HEK293T (cell line): ENCODE measurements around the gene RBM17.

ENCODE experiments used
- CTCF ChIA-PET: fragments of 350-600 bp; formaldehyde crosslinking; extraction: SDS; loops from one replicate; lab custom pipeline; 2021; ENCODE audit warnings: antibody characterized with exemption, inconsistent platforms; lab: Yijun Ruan, JAX
- POLR2A ChIA-PET: fragments of 350-600 bp; formaldehyde crosslinking; extraction: SDS; loops from one replicate; lab custom pipeline; 2020; ENCODE audit warnings: antibody characterized with exemption, inconsistent platforms; lab: Yijun Ruan, JAX
- DNase-seq: peaks from one replicate; pipeline ENCODE4 v3.0.0; 2012; ENCODE audit warnings: mixed read lengths; ENCODE audit errors: extremely low spot score
- ARNT ChIP-seq: fragments of 450-650 bp; IDR thresholded peaks from 2 replicates; pipeline ENCODE4 v1.6.1; 2017; ENCODE audit warnings: mild to moderate bottlenecking
- BHLHE40 ChIP-seq: fragments of 450-650 bp; IDR thresholded peaks from 2 replicates; pipeline ENCODE4 v1.6.1; 2016; ENCODE audit warnings: mild to moderate bottlenecking, moderate library complexity, borderline replicate concordance
- CTBP1 ChIP-seq: fragments of 450-650 bp; IDR thresholded peaks from 2 replicates; pipeline ENCODE4 v1.6.1; 2016; ENCODE audit warnings: borderline replicate concordance
- ELF4 ChIP-seq: fragments of 450-650 bp; IDR thresholded peaks from 2 replicates; pipeline ENCODE4 v1.6.1; 2017; ENCODE audit warnings: antibody characterized with exemption
- FOXA1 ChIP-seq: fragments of 450-650 bp; IDR thresholded peaks from 2 replicates; pipeline ENCODE4 v1.6.1; 2016; ENCODE audit warnings: mild to moderate bottlenecking
- FOXK2 ChIP-seq: fragments of 450-650 bp; IDR thresholded peaks from 2 replicates; pipeline ENCODE4 v1.6.1; 2016; ENCODE audit warnings: mild to moderate bottlenecking
- FOXM1 ChIP-seq: fragments of 450-650 bp; IDR thresholded peaks from 2 replicates; pipeline ENCODE4 v1.6.1; 2017; ENCODE audit warnings: mild to moderate bottlenecking, borderline replicate concordance
- HDGF ChIP-seq: fragments of 450-650 bp; IDR thresholded peaks from 2 replicates; pipeline ENCODE4 v1.6.1; 2017; ENCODE audit warnings: antibody characterized with exemption, borderline replicate concordance
- L3MBTL2 ChIP-seq: fragments of 450-650 bp; conservative IDR thresholded peaks from 2 replicates; pipeline ENCODE4 v1.6.1; 2016; ENCODE audit warnings: mild to moderate bottlenecking
- LEF1 ChIP-seq: fragments of 450-650 bp; IDR thresholded peaks from 2 replicates; pipeline ENCODE4 v1.6.1; 2017; ENCODE audit warnings: mild to moderate bottlenecking, borderline replicate concordance
- NFRKB ChIP-seq: fragments of 450-650 bp; IDR thresholded peaks from 2 replicates; pipeline ENCODE4 v1.6.1; 2016; ENCODE audit warnings: mild to moderate bottlenecking, moderate library complexity
- SP1 ChIP-seq: fragments of 450-650 bp; IDR thresholded peaks from 2 replicates; pipeline ENCODE4 v1.6.1; 2017
- SUZ12 ChIP-seq: fragments of 450-650 bp; IDR thresholded peaks from 2 replicates; pipeline ENCODE4 v1.6.1; 2016; ENCODE audit warnings: mild to moderate bottlenecking
- TARDBP ChIP-seq: fragments of 450-650 bp; IDR thresholded peaks from 2 replicates; pipeline ENCODE4 v1.6.1; 2016
- ZNF384 ChIP-seq: fragments of 450-650 bp; IDR thresholded peaks from 2 replicates; pipeline ENCODE4 v1.6.1; 2016
- TF ChIP-seq, protein P1 (sequence below): fragments of 450-650 bp; IDR thresholded peaks from 2 replicates; pipeline ENCODE4 v1.6.1; 2016

The RBM17 gene

DNA sequence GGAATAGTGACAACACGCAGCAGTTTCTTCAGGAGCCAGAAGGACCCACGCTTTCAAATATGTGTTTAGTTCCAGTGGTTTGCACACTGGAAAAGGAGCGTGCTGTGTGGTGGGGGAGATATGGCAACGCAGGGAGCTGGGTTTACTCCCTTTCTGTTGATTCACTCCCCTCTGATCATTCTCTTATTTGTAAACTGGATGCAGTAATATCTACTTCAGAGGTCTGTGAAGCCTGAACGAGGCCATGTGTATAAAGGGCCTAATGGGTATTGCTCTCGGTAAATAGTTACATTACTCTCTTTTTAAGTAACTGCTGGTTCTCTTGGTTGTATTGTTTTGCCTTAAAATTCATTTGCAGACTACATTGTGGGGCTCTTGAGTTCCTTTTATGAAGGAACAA is 19.2 kb downstream of the RBM17 start:
- no peak for DNase-seq
- CTCF ChIA-PET, result interaction anchor here (0.7 to 2.1 kb wide), 2 partner anchors 12 to 294 kb away, joined by 5 to 8 read pairs; no protein-coding TSS in a partner anchor
- TF ChIP-seq SP1 (no peak), FOXM1 (no peak), LEF1 (no peak), NFRKB (no peak), L3MBTL2 (no peak), FOXA1 (no peak), ARNT (no peak), CTBP1 (no peak)
- TF ChIP-seq, protein P1, sequence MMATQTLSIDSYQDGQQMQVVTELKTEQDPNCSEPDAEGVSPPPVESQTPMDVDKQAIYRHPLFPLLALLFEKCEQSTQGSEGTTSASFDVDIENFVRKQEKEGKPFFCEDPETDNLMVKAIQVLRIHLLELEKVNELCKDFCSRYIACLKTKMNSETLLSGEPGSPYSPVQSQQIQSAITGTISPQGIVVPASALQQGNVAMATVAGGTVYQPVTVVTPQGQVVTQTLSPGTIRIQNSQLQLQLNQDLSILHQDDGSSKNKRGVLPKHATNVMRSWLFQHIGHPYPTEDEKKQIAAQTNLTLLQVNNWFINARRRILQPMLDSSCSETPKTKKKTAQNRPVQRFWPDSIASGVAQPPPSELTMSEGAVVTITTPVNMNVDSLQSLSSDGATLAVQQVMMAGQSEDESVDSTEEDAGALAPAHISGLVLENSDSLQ, result no peak
- POLR2A ChIA-PET, result no interaction called here

DNA sequence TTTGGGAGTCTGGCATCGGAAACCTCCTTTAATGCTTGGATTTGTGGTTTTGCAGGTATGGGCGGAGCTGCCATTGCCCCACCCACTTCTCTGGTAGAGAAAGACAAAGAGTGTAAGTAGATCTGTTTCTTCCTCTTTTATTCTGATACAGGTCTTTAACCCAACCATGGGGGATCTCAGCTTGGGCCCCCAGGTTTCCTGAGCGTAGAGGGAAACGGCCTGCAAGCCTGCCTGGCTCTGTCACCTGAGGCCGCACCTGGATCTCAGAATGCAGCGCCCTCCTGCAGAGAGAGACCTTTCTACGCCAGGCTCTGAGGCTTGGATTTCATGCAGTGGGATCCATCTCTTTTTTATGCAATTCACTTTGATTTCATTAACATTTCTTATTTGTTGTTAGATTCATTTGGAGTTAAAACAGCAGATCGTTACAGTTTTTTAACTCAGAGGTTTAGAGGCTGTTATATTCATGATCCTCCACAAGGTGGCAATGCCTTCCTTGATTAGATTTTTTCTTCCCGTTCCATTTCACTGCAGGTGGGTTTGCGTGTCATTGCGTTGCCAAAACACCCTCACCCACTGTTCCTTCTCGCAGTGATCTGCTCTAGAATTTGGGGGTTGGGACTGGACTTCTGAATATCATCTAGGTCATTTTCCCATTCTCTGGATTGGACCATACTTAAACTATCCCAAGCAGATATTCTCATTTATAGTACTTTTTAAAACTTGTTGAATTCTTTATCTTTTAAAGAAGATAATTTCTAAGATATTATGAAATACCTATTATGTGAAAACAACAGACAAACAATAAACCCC is 20.0 kb downstream of the RBM17 start:
- ChIA-PET CTCF (interaction anchor here (2.1 kb wide), 1 partner anchor 293 kb away, joined by 8 read pairs; no protein-coding TSS in a partner anchor), POLR2A (no interaction called here)
- peak; percentile 65 for DNase-seq
- no peak for TF ChIP-seq LEF1
- TF ChIP-seq SP1, result no peak
- TF ChIP-seq ZNF384, result peak; percentile 63; the same call in 1 of the 2 replicates

DNA sequence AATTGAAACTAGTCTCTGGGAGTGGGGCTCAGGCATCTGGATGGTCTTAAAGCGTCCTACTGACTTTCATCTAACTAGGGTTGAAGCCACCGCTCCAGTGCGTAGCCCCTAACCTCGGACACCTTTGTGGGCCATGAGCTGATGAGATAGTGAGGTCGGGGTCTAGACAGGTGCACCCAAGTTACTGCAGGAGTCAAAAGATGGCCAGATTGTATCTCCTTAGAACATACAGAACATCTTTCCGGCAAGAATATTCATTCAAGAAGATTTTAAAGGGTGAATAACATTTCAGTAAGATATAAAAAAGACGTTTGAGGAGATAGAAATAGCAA is 20.6 kb downstream of the RBM17 start:
- ChIA-PET POLR2A (no interaction called here), CTCF (interaction anchor here (2.1 kb wide), 1 partner anchor 292 kb away, joined by 8 read pairs; no protein-coding TSS in a partner anchor)
- TF ChIP-seq ELF4 (no peak), CTBP1 (no peak), FOXM1 (no peak), ZNF384 (no peak), TARDBP (no peak), BHLHE40 (no peak), ARNT (no peak), FOXK2 (no peak)
- no peak for DNase-seq

DNA sequence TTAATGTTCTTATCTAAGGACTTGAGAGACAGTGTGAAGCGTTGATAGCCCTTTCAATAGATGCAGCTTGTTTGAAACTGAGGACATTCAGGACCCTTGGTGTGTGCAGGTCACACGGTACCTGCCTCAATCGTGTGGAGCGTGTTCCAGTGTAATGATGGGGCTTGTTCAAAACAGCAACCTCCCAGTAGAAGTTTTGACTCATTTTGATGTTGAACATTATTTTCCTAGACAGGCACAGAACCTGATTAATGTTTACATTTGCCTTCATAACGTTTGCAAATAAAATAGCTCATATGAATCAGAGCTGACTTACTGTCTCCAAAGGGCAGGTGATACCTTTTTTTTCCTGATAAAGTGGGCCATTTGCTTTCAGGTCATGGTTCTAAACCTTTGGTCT is 21.3 kb downstream of the RBM17 start:
- ChIA-PET CTCF (no interaction called here), POLR2A (interaction anchor here (1.1 kb wide), 1 partner anchor 35 kb away, joined by 3 read pairs; no protein-coding TSS in a partner anchor)
- no peak for DNase-seq
- TF ChIP-seq SUZ12, result no peak
- TF ChIP-seq TARDBP, result no peak
- TF ChIP-seq, protein P1, result no peak
- no peak for TF ChIP-seq HDGF

DNA sequence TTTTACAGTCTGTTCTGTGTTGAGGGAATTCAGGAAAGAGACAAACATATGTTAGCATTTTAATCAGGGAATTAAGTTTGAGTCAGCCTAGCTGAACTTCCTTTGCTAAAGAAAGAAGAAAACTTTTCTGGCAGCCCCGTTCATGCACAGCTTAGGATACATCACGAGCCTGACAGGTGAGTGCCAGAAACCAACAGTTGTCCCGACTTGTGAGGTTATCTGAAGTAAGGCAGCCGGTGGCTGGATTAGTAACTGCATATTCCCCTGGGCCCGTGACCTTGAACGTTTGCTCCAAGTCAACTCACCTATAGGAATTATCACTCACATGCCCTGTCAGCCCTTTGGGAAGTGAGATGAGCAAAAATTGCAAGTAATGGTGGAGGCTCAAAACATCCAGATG is 24.1 kb downstream of the RBM17 start:
- ChIA-PET CTCF (interaction anchor here (1.3 kb wide), 1 partner anchor 289 kb away, joined by 5 read pairs; no protein-coding TSS in a partner anchor), POLR2A (no interaction called here)
- DNase-seq, result no peak
- no peak for TF ChIP-seq HDGF
- no peak for TF ChIP-seq L3MBTL2
- no peak for TF ChIP-seq CTBP1
- TF ChIP-seq BHLHE40, result no peak

DNA sequence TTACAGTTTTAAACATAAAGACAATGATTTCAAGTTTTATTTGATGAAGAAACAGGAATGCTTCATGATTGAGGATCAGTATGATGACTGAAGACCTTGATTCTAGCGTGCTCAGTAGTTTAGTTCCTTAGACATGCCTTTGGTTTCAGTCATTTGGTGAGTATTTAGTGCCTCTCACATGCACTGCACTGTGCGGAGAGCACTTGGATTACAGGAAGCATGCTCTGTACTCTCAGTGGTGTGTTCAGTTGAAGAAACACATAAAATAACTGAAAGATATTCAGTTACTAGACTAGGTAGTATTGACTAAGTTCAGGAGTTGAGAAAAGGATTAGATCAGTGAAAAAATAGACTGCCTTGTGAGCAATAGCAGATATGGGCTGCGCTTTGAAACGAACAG is 25.5 kb downstream of the RBM17 start:
- POLR2A ChIA-PET, result no interaction called here
- TF ChIP-seq SUZ12 (no peak), FOXK2 (no peak), ARNT (no peak)
- DNase-seq, result no peak
- CTCF ChIA-PET, result interaction anchor here (0.8 kb wide), 1 partner anchor 98 kb away, joined by 5 read pairs; no protein-coding TSS in a partner anchor

DNA sequence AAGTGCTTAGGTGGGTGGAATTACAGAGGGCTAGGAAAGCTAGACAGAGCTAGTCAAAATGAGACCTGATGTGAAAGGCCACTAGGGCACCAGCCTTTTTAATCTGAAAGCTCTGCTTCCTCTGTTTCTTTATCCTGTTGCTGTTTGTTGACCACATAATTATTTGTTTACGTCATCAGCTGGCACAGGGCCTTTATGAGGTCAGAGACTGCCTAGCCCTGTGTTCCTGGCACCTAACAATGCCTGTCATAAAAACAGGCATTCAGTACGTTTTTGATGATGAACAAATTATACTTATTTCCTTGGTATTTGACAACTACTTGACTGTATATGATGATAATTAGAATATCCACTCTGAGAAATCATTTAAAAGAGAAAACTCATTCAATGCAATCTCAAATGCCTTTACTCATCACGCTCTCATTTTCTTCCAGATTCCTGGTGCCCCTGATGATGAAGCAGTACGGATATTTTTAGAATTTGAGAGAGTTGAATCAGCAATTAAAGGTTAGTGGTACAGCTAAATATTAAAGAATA is 26.0 kb downstream of the RBM17 start:
- CTCF ChIA-PET, result interaction anchor here (0.8 kb wide), 1 partner anchor 98 kb away, joined by 5 read pairs; no protein-coding TSS in a partner anchor
- POLR2A ChIA-PET, result no interaction called here
- DNase-seq, result no peak
- TF ChIP-seq, protein P1, result no peak
